ENCODE data around the gene USP44. TPM values are rescaled to one million over a fixed set of nuclear protein-coding genes. Genes with fewer than 3 reads are reported as not detected.

The USP44 gene
- total RNA-seq, 4 donors from 2014 or later: 0.31 to 2.6 (median 0.89) TPM

DNA sequence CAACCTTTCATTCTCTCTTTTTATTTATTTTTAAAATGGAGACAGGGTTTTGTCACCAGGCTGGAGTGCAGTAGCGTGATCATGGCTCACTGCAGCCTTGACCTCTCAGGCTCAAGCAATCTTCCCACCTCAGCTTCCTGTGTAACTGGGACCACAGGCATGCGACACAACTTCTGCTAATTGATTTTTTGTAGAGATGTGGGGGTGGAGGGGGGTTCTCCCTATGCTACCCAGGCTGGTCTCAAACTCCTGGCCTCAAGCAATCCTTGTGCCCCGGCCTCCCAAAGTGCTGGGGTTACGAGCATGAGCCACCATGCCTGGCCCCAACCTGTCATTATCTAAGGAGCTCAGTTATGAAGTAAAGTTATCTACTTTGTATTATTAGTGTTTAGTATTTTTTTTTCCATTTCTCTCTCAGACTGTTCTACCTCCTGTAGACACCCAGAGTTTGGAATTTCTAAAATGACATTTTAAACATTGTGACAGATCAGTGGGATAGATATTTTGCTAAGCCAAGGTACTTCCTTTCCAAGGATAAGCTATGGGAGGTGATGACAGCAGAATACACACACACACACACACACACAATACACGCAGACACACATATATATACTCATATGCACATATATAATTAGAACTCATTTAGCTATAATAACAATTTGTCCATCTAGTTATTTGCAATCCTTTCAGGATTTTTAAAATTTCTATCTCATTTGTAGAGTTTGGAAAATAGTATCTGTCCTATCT is 2.1 kb upstream of the USP44 start:
- TF ChIP-seq EP300 (IDR thresholded peaks at IDR 0.05) (no peak), POLR2A (IDR thresholded peaks at IDR 0.05) (no peak), POLR2AphosphoS5 (IDR thresholded peaks at IDR 0.05) (no peak)
- TF ChIP-seq, protein P1, sequence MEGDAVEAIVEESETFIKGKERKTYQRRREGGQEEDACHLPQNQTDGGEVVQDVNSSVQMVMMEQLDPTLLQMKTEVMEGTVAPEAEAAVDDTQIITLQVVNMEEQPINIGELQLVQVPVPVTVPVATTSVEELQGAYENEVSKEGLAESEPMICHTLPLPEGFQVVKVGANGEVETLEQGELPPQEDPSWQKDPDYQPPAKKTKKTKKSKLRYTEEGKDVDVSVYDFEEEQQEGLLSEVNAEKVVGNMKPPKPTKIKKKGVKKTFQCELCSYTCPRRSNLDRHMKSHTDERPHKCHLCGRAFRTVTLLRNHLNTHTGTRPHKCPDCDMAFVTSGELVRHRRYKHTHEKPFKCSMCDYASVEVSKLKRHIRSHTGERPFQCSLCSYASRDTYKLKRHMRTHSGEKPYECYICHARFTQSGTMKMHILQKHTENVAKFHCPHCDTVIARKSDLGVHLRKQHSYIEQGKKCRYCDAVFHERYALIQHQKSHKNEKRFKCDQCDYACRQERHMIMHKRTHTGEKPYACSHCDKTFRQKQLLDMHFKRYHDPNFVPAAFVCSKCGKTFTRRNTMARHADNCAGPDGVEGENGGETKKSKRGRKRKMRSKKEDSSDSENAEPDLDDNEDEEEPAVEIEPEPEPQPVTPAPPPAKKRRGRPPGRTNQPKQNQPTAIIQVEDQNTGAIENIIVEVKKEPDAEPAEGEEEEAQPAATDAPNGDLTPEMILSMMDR (IDR thresholded peaks at IDR 0.05): no peak
- Histone ChIP-seq H3K27me3 (peaks cover 2% of the 10 kb centered on the region), H3K27ac (no peak overlapping the region), H3K9me3 (no peaks in the 10 kb centered on the region), H3K4me1 (no peaks in the 10 kb centered on the region), H3K36me3 (no peaks in the 10 kb centered on the region), H3K4me3 (no peak overlapping the region)
- no peak for DNase-seq (ENCODE audit: low spot score in 2 of 2)
- whole genome bisulfite sequencing: 85% methylated on average over 5 of the region's 5 CpGs

DNA sequence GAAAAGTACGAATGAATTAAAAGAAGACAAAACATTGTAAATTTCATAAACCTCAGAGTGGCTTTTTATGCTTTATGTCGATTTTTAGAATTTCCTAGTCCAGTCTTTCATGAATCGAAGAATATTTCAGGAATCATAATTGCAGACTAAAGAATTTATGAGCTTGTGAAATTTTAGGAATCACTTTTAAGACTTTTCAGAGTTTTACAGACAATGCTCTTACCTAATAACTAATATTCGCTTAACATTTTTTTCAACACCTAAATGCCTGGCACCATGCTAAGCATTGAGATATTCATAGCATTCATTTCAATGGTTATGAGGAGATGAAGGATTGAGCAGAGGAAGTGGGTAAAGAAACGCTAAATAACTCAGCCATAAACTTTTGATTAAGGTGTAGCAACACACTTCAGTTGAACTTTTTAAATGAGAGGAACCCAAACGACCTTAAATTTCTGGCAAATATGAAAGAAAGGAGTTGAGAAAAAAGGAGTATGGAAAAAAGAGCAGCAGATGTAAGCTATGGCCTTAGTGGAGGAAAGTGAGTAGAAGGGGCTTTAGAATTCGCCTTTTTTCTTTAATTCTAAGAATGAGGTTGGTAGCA is 739 bp upstream of the USP44 start:
- H3K4me1 ChIP-seq: peaks cover 7% of the 10 kb centered on the region
- no peak overlapping the region for H3K27ac ChIP-seq
- no peaks in the 10 kb centered on the region for H3K9me3 ChIP-seq
- peaks cover 3% of the 10 kb centered on the region for H3K27me3 ChIP-seq
- H3K4me3 ChIP-seq: no peak overlapping the region
- DNase-seq (ENCODE audit: low spot score in 2 of 2): no peak
- 75% methylated on average over 7 of the region's 7 CpGs for WGBS
- no peak for TF ChIP-seq POLR2AphosphoS5 (IDR thresholded peaks at IDR 0.05)
- TF ChIP-seq, protein P1 (IDR thresholded peaks at IDR 0.05): no peak
- TF ChIP-seq EP300 (IDR thresholded peaks at IDR 0.05): no peak
- no peak for TF ChIP-seq POLR2A (IDR thresholded peaks at IDR 0.05)
- H3K36me3 ChIP-seq: no peaks in the 10 kb centered on the region

DNA sequence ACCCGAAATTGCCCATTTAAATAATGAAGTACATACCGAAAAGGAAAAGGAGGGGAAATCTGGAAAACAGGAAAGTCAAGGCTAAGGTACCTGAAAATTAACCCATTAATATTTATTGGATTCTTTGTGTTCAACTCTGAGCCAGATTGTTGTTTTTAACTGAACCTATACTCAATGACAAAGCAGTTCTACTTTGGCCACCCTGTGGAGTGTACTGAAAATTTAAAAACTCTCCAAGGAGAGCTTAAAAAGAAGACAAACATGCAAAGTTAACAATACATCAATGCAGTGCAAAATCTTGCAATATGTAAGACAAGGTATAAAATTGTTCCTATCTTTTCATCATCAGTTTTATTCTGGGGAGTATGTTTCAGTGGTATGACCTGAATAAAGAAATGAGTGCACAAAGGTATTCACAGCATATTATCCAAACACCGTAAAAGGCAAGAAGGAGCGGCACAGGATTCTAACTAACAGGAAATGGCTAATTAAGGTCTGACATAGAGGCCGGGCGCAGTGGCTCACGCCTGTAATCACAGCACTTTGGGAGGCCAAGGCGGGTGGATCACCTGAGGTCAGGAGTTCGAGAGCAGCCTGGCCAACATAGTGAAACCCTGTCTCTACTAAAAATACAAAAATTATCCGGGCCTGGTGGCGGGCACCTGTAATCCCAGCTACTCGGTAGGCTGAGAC is 1.7 kb downstream of the USP44 start:
- Histone ChIP-seq H3K36me3 (no peaks in the 10 kb centered on the region), H3K4me3 (peak overlapping the region; percentile 70), H3K27me3 (peaks cover 3% of the 10 kb centered on the region), H3K27ac (no peak overlapping the region), H3K4me1 (peaks cover 7% of the 10 kb centered on the region), H3K9me3 (no peaks in the 10 kb centered on the region)
- TF ChIP-seq POLR2A (IDR thresholded peaks at IDR 0.05): no peak
- TF ChIP-seq POLR2AphosphoS5 (IDR thresholded peaks at IDR 0.05): no peak
- TF ChIP-seq, protein P1 (IDR thresholded peaks at IDR 0.05): no peak
- TF ChIP-seq EP300 (IDR thresholded peaks at IDR 0.05): no peak
- 79% methylated on average over 12 of the region's 12 CpGs for WGBS
- no peak for DNase-seq (ENCODE audit: low spot score in 2 of 2)

DNA sequence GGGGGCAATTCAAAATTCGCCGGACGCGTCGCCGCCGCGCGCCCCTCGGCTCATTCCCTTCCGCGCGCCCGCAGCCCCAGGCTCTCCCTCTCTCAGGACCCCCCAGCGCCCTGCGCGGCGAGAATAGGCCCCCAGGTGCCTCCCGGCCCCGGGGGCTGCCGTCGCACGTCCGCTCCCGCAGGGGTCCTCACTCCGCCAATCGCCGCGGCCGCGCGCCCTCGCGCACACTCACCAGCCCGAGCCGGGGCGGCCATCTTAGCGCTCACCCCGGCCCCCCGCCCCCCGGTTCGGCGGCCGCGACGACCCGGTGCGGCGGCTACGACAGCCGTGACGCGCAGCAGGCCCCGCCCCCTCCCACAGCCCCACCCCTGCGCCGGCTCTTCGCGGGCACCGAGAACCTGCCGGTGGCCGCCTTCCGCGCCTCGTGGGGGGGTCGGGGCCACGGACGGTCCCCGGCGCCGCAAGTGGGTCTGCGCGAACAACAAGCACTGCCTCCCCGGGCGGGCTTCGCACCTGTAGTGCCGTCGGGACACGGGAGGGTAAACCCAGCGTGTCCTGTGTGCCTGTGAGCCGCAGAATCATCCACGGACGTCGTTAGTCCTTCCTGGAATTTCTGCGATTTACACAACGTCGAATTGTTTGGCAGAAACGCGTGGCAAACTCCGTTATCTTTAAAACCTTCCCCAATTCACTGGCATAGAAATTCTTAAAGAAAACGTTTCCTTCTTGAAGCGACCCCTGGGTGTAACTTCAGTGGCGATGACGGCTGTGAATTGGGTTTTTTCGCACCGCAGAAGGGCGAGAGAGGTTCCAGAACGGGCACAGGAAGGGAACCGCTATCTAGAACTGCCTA is 2.5 kb downstream of the USP44 start:
- peak overlapping the region; percentile 70 for H3K4me3 ChIP-seq
- 13% methylated on average over 28 of the region's 98 CpGs for WGBS
- H3K9me3 ChIP-seq: no peaks in the 10 kb centered on the region
- H3K4me1 ChIP-seq: peaks cover 7% of the 10 kb centered on the region
- H3K27ac ChIP-seq: peak overlapping the region; percentile 72
- peaks cover 3% of the 10 kb centered on the region for H3K27me3 ChIP-seq
- no peak for TF ChIP-seq POLR2AphosphoS5 (IDR thresholded peaks at IDR 0.05)
- TF ChIP-seq, protein P1 (IDR thresholded peaks at IDR 0.05): no peak
- no peak for TF ChIP-seq EP300 (IDR thresholded peaks at IDR 0.05)
- TF ChIP-seq POLR2A (IDR thresholded peaks at IDR 0.05): peak in 1 of 2 donors; percentile 54
- DNase-seq (ENCODE audit: low spot score in 2 of 2): peak in 1 of 2 donors; percentile 71
- no peaks in the 10 kb centered on the region for H3K36me3 ChIP-seq
